Vagina (tissue), 2 donors: ENCODE measurements around the gene CRBN.

Source experiments
- POLR2A ChIP-seq, 2 donors: fragments of 450-650 bp; IDR thresholded peaks; one replicate each; pipeline ENCODE4 v1.6.1; 2017; ENCODE audit warnings: antibody characterized with exemption in 2 of 2, mild to moderate bottlenecking in 2 of 2, moderate library complexity in 2 of 2
- TF ChIP-seq, protein P1 (sequence below), 3 experiments: fragments of 450-650 bp in 2 of 3; fragments of 200-600 bp in 1 of 3; sonication (generic) in 1 of 3; IDR thresholded peaks; one replicate each; pipeline ENCODE4 v1.5.1; 2017 to 2019; ENCODE audit warnings: antibody characterized with exemption in 3 of 3, mild to moderate bottlenecking in 2 of 3, moderate library complexity in 2 of 3

DNA sequence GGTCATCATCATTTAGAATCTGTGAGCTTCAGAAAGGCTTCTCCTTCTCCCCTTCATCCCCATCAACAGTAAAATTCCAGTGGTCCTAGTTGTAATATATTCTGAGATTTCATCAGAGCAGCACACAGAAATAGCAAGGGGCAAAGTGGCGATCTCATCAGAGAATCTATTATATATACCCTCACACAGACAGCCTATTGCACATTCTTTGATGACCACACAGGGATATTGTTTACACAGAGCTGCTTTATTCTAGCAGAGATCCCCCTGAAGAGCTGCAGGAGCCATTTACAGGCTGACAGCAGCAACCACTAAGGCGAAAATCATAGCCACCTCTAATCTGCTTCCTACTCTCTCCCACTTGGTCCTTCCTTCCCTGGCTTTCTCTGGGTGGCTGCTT, 42.0 kb upstream of the CRBN start:
- no peak for TF ChIP-seq POLR2A (IDR thresholded peaks at IDR 0.05)
- TF ChIP-seq, protein P1, sequence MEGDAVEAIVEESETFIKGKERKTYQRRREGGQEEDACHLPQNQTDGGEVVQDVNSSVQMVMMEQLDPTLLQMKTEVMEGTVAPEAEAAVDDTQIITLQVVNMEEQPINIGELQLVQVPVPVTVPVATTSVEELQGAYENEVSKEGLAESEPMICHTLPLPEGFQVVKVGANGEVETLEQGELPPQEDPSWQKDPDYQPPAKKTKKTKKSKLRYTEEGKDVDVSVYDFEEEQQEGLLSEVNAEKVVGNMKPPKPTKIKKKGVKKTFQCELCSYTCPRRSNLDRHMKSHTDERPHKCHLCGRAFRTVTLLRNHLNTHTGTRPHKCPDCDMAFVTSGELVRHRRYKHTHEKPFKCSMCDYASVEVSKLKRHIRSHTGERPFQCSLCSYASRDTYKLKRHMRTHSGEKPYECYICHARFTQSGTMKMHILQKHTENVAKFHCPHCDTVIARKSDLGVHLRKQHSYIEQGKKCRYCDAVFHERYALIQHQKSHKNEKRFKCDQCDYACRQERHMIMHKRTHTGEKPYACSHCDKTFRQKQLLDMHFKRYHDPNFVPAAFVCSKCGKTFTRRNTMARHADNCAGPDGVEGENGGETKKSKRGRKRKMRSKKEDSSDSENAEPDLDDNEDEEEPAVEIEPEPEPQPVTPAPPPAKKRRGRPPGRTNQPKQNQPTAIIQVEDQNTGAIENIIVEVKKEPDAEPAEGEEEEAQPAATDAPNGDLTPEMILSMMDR (IDR thresholded peaks at IDR 0.05) = no peak
